Activated naive CD4-positive, alpha-beta T cell treated with anti-CD3 and anti-CD28 coated beads, Interleukin-2, amount 10 ng/mL, durations not matched to agents 7 days and 5 days (primary cell): ENCODE results near the gene IQCM.

ENCODE experiments used
- CTCF ChIA-PET: fragments of 350-600 bp; sonication (Branson Sonifier 250); formaldehyde crosslinking; loops from one replicate; lab custom pipeline; 2021; ENCODE audit warnings: antibody characterized with exemption; lab: Charles Lee
- DNase-seq: peaks from one replicate; pipeline ENCODE4 v3.0.0-alpha.2; 2020
- H3K27ac Mint-ChIP-seq: one replicate; pipeline ENCODE4 v1.8.0; 2021; ENCODE audit warnings: mild to moderate bottlenecking, moderate library complexity, mixed read lengths
- H3K27me3 Mint-ChIP-seq: one replicate; pipeline ENCODE4 v1.8.0; 2021; ENCODE audit warnings: mild to moderate bottlenecking, mixed read lengths
- H3K36me3 Mint-ChIP-seq: one replicate; pipeline ENCODE4 v1.8.0; 2021; ENCODE audit warnings: mixed read lengths
- H3K4me1 Mint-ChIP-seq: one replicate; pipeline ENCODE4 v1.8.0; 2021; ENCODE audit warnings: mixed read lengths
- H3K4me3 Mint-ChIP-seq: one replicate; pipeline ENCODE4 v1.8.0; 2021; ENCODE audit warnings: mild to moderate bottlenecking, moderate library complexity, mixed read lengths
- H3K9me3 Mint-ChIP-seq: one replicate; pipeline ENCODE4 v1.8.0; 2021; ENCODE audit warnings: mixed read lengths

The IQCM gene

DNA sequence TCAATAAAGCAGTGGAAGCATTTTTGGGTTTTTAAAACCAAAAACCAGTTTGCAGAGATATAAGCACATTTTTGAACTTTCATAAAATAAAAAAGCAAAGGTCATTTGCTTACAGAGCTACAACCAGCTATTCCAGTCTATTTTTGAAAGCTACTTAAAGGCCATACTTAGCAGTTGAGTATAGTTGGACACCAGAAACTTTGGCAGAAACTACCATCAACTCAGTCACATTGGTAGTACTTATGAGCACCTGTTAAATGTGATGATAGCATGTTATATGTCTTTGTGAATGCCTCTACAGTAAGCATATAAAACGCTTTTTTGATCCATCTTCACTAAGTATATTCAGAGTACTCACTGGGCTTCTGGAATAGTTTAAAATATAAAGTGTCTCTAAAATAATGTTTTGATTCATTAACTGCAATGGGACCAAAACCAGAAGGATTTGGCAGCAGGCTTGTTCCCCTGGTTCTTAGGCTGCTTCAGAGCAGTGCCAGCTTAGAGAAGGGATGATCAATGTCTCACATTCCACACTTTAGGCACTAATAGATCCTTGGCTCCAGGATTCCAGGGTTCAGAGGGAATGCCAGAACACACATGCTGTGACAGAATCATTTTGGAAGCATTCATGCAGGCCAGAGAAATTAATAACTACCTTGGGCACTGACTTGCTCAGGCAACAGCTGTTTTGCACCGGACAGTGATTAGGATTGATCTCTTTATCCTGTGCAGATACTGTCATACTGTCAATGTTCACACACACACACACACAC lies 103.9 kb downstream of the IQCM start:
- no peak for DNase-seq
- no peaks in the 10 kb centered on the region for H3K27me3 Mint-ChIP-seq
- no peaks in the 10 kb centered on the region for H3K36me3 Mint-ChIP-seq
- no peak overlapping the region for H3K27ac Mint-ChIP-seq
- peaks cover 4% of the 10 kb centered on the region for H3K9me3 Mint-ChIP-seq
- H3K4me3 Mint-ChIP-seq: no peak overlapping the region
- CTCF ChIA-PET: no interaction called here
- no peaks in the 10 kb centered on the region for H3K4me1 Mint-ChIP-seq

DNA sequence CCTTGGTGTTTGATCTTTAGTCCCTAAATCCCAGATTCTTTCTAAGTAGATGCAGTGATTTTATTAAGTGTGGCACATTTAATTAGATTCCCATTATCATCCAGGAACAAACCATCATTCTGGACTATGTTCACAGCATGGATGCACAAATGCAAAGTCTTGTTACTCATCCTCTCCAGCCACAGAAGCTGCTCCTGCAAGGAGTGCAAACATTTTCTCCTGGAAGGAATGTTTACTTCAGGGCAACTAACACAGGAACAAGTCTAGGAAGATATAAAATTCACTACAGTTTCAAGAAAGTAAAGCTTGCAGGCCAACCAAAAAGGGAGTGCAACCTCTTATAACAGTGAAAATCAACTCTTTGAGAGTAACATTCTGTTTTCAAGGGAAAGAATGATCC lies 106.0 kb downstream of the IQCM start:
- no peak overlapping the region for H3K4me3 Mint-ChIP-seq
- H3K4me1 Mint-ChIP-seq: no peaks in the 10 kb centered on the region
- no peaks in the 10 kb centered on the region for H3K9me3 Mint-ChIP-seq
- H3K36me3 Mint-ChIP-seq: no peaks in the 10 kb centered on the region
- no peak overlapping the region for H3K27ac Mint-ChIP-seq
- DNase-seq: no peak
- H3K27me3 Mint-ChIP-seq: no peaks in the 10 kb centered on the region
- CTCF ChIA-PET: no interaction called here

DNA sequence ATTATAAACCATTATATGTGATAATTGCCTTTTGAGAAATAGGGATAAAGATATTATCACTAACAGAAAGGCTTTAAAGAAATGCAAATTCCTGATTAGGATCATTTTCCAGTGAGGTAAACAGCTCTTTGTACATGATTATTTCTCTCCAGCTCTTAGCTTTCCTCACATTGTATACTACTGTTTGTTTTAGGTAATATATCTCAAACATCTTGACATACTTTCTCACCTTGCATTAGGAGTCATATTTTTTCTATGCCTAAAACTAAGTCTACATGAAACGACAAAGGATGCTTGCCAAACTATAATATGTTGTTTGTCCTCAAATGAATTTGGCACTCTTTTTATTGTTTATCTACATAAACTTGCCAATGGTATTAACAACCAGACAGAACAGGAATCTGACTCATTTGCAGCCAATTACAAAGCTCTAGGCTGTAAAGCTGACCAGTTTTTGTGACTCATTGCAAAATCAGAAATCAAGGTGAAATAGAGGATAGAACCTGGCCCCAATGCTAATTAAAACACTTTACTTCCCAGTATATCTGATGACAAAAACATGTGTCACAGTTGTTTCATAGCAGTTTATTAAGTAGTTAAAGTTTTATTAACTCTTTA lies 107.0 kb downstream of the IQCM start:
- Mint-ChIP-seq H3K27ac (no peak overlapping the region), H3K27me3 (no peaks in the 10 kb centered on the region), H3K4me1 (no peaks in the 10 kb centered on the region), H3K4me3 (no peak overlapping the region), H3K9me3 (no peaks in the 10 kb centered on the region), H3K36me3 (no peaks in the 10 kb centered on the region)
- DNase-seq: no peak
- CTCF ChIA-PET: no interaction called here

DNA sequence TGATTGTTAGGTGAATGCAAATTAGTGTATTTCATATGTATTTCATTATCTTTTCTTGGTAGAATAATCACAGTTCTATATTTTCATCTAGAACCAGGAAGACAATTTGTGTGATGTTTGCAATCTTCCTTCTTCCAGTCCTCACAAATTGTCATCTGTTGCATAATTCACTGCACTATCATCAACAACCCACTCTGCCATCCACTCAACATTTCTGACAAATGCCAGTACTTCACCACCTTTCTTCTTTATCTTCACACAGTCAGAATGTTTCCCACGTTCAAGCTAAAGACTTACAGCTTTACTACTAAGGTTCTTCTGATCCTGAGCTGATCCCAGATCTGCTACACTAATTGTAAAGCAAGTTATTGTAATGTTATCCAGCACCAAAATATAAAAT lies 107.8 kb downstream of the IQCM start:
- no peaks in the 10 kb centered on the region for H3K4me1 Mint-ChIP-seq
- CTCF ChIA-PET: no interaction called here
- H3K4me3 Mint-ChIP-seq: no peak overlapping the region
- H3K27me3 Mint-ChIP-seq: no peaks in the 10 kb centered on the region
- H3K9me3 Mint-ChIP-seq: no peaks in the 10 kb centered on the region
- no peaks in the 10 kb centered on the region for H3K36me3 Mint-ChIP-seq
- H3K27ac Mint-ChIP-seq: no peak overlapping the region
- no peak for DNase-seq

DNA sequence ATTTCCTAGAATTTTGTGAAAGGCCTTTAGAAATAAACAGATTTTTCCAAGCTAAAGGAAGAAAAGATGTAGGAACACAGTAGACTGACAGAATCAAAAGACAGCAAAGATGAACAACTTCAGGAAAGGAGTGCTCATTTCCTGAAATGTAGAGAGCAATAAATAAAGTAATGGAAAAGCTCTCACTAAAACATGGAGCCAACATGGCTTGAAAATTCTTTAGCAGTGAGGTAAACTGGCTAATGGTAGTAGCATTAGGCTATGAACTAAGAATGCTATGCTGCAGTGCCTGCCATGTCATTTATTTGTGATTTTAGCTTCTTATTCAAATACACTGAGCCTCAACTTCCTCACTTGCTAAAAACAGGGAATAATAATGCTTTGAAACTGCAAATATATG lies 108.7 kb downstream of the IQCM start:
- CTCF ChIA-PET: no interaction called here
- H3K9me3 Mint-ChIP-seq: no peaks in the 10 kb centered on the region
- H3K27ac Mint-ChIP-seq: no peak overlapping the region
- no peak overlapping the region for H3K4me3 Mint-ChIP-seq
- no peaks in the 10 kb centered on the region for H3K4me1 Mint-ChIP-seq
- no peaks in the 10 kb centered on the region for H3K27me3 Mint-ChIP-seq
- DNase-seq: no peak
- no peaks in the 10 kb centered on the region for H3K36me3 Mint-ChIP-seq

DNA sequence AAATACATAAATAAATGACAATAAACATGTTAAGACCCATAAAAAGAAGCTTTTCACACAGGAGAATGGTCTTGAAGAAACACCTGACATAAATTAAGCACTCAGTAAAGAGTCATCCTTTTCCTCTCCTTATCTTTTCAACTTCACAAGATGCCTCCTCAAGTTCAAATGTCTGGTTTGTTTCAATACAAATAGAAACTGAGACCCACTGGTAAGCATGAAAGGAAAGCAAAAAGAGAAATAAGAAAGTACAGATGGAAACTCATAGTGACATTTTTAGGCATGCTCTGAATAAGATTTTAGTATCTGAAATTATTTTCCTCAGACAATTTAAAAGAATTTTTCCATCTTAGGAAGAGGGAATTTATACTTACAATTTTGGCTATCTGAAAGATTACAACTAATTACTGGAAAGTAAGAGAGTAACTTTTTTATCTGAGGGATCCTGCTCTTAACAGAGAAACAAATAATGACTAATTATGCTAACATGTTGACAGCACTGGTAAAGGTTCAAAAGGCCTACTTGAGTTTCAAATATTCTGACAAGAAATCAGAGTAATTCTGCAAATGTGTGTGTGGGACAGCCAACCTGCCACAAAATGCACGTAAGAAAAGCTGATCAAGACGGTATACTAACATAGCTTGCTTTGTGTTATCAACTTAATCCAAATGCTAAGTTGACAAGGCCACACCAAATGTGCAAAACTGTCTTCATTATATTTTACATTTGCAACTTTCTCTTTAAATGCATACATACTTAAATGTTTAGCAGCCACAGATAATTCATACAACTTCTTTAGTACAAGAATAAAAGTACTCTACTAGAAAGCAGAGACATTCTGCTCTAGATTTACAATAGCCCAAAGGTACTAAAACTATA lies 113.0 kb downstream of the IQCM start:
- Mint-ChIP-seq H3K4me3 (no peak overlapping the region), H3K4me1 (no peaks in the 10 kb centered on the region), H3K36me3 (no peaks in the 10 kb centered on the region), H3K27me3 (no peaks in the 10 kb centered on the region), H3K27ac (no peak overlapping the region), H3K9me3 (no peaks in the 10 kb centered on the region)
- DNase-seq: no peak
- CTCF ChIA-PET: no interaction called here

DNA sequence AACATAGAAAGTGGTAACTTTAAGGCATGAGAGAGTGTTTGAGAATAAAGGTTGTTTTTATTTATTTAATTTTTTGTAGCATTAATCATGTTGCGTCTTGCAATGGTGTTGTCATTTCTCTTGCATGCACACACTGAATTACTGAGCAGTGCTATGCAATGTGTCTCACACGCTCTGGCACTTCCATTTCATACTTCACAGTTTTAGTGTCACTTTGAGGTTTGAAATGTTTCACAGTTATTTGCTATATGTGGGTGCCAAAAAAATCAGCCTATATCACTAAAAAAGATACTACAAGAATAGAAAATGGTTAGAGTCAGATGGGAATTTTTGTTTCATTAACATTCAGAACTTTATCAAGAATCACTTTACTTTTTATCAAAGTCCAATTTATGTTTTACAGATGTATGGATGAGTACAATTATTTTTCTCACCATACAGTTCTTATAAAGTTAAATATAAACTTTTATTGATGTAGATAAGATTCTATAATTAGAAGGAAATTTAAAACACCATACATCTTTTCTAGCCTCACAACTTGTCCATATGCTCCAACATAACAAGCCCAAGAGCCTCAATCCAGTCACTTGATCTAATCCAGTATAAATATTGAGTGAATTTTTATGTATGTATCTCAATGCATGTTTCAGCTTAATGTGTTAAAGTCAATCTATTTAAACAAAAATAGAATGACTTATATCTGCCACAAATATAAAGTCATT lies 114.0 kb downstream of the IQCM start:
- no peaks in the 10 kb centered on the region for H3K36me3 Mint-ChIP-seq
- H3K4me3 Mint-ChIP-seq: no peak overlapping the region
- H3K9me3 Mint-ChIP-seq: no peaks in the 10 kb centered on the region
- H3K4me1 Mint-ChIP-seq: no peaks in the 10 kb centered on the region
- no peak overlapping the region for H3K27ac Mint-ChIP-seq
- H3K27me3 Mint-ChIP-seq: no peaks in the 10 kb centered on the region
- no peak for DNase-seq
- CTCF ChIA-PET: no interaction called here

DNA sequence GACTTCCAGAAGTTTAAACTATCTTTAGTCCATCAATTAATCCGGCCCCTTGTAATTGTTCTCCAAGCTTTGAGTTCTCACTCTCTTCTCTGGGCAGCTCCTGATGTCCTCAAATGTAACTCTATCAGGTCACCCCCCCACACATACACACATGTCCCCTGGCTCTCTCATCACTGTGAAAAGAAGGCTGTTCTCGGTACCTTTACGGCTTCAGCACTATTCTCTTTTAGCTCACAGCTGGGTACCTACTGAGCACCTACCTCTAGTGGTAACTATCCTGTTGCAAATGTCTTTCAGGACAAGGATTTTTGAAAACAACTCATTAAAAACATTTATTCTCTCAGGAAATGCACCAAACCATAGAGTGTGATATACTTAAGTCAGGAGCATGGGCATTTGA lies 115.4 kb downstream of the IQCM start:
- Mint-ChIP-seq H3K4me1 (no peaks in the 10 kb centered on the region), H3K27me3 (no peaks in the 10 kb centered on the region), H3K27ac (no peak overlapping the region), H3K36me3 (no peaks in the 10 kb centered on the region), H3K4me3 (no peak overlapping the region), H3K9me3 (no peaks in the 10 kb centered on the region)
- DNase-seq: no peak
- CTCF ChIA-PET: interaction anchor here (0.9 kb wide), 1 partner anchor 65 kb away, joined by 5 read pairs; no protein-coding TSS in a partner anchor

DNA sequence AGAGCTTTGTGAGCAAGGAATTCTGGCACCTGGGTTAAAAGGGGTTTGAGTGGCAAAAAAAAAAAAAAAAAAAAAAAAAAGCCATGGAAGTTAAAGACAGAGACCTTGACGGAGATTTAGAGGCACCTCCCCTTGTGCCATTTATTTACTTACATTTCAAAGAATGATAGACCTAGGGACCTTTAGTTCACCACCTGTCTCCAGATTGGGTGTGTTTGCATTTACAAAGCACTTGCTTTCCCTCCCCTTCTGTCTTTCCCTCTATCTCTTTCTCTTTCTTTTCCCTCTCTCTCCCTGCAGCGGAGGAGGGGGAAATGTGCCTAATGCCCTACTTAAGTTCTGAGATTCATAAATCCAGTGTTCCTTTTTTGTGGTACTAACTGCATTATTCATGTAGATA lies 116.0 kb downstream of the IQCM start:
- H3K4me3 Mint-ChIP-seq: no peak overlapping the region
- no peaks in the 10 kb centered on the region for H3K4me1 Mint-ChIP-seq
- no peaks in the 10 kb centered on the region for H3K27me3 Mint-ChIP-seq
- H3K36me3 Mint-ChIP-seq: no peaks in the 10 kb centered on the region
- no peak for DNase-seq
- H3K9me3 Mint-ChIP-seq: no peaks in the 10 kb centered on the region
- CTCF ChIA-PET: interaction anchor here (0.9 kb wide), 1 partner anchor 66 kb away, joined by 5 read pairs; no protein-coding TSS in a partner anchor
- H3K27ac Mint-ChIP-seq: no peak overlapping the region

DNA sequence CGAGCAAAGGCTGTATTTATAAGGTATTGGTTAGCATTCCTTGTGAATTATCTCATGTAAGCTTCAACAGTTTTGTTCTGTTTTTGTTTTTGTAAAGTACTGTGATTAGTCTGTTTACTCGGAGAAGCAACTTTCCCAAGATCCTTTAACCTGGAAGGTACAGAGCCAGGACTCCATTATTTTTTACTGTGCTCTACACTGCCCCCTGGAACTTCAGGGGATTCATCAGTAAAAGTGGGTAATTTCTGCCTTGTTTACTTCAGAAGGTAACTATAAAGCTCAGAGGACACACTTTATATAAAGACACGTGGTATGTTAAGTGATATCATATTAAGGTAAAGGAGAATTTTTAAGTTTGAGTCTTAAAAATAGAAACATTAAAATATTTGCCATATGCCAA lies 124.9 kb downstream of the IQCM start:
- no peak for DNase-seq
- H3K9me3 Mint-ChIP-seq: peaks cover 9% of the 10 kb centered on the region
- H3K27ac Mint-ChIP-seq: no peak overlapping the region
- no peaks in the 10 kb centered on the region for H3K27me3 Mint-ChIP-seq
- H3K36me3 Mint-ChIP-seq: no peaks in the 10 kb centered on the region
- H3K4me1 Mint-ChIP-seq: no peaks in the 10 kb centered on the region
- CTCF ChIA-PET: no interaction called here
- H3K4me3 Mint-ChIP-seq: no peak overlapping the region

DNA sequence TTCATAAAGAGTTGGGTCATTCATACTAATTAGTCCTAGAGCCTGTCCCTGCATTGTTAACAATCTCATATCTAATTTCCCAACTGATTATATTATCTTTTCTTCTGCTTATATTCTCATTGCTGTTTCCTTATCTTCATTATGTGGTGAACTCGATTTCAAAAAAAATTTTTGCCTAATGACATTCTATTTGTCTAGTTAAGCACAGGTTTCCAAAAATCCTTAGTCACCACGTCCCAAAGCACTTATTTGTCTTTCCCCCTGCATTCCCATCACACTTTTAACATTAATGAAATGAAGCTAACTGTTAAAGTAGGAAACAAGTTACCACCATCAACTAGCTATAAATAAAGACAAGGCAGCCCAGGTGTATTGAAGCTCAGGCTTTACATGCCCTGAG lies 131.1 kb downstream of the IQCM start:
- Mint-ChIP-seq H3K36me3 (no peaks in the 10 kb centered on the region), H3K27ac (no peak overlapping the region), H3K4me3 (no peak overlapping the region), H3K9me3 (peaks cover 7% of the 10 kb centered on the region), H3K4me1 (no peaks in the 10 kb centered on the region), H3K27me3 (no peaks in the 10 kb centered on the region)
- DNase-seq: no peak
- CTCF ChIA-PET: no interaction called here

DNA sequence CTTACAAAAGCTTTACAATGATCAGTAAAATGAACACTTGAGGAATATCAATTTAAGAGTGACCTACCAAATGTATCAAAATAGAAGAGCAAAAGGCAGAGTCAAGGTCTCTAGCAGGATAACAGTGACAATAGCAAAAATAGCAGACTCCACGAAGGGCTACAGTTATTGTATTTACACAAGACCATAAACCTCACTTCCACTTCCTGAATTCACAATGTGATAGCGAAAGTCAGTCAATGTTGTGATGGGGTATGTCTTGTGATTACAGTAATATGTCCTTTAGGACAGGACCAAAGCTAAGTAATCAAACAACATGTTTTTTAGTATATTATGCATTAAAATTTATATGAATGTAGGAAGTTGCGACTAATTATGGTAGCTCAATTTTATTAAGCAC lies 139.6 kb downstream of the IQCM start:
- H3K27me3 Mint-ChIP-seq: no peaks in the 10 kb centered on the region
- H3K27ac Mint-ChIP-seq: no peak overlapping the region
- CTCF ChIA-PET: no interaction called here
- H3K4me1 Mint-ChIP-seq: no peaks in the 10 kb centered on the region
- peaks cover 17% of the 10 kb centered on the region for H3K9me3 Mint-ChIP-seq
- H3K36me3 Mint-ChIP-seq: no peaks in the 10 kb centered on the region
- no peak overlapping the region for H3K4me3 Mint-ChIP-seq
- DNase-seq: no peak

DNA sequence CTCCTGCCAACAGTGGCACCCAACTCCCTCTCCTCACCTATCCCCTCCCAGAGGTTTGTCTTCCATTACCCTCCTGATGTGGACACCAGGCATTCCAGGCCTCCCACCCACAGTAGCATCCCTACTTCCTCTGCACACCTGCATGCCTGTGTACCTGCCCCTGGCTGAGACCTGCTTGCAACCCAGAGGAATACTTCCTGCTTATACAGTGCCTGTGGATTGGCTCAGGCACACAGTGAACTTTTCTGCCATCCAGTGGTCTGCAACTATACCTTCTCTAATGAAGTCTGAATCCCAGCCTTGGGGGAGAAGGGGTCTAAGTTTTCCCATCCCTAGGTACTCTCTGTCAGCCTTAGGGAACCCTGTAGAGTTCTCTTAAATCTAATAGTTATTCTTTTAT lies 169.9 kb downstream of the IQCM start:
- H3K27me3 Mint-ChIP-seq: no peaks in the 10 kb centered on the region
- DNase-seq: no peak
- H3K4me3 Mint-ChIP-seq: no peak overlapping the region
- peaks cover 3% of the 10 kb centered on the region for H3K9me3 Mint-ChIP-seq
- CTCF ChIA-PET: no interaction called here
- H3K4me1 Mint-ChIP-seq: no peaks in the 10 kb centered on the region
- no peak overlapping the region for H3K27ac Mint-ChIP-seq
- H3K36me3 Mint-ChIP-seq: no peaks in the 10 kb centered on the region

DNA sequence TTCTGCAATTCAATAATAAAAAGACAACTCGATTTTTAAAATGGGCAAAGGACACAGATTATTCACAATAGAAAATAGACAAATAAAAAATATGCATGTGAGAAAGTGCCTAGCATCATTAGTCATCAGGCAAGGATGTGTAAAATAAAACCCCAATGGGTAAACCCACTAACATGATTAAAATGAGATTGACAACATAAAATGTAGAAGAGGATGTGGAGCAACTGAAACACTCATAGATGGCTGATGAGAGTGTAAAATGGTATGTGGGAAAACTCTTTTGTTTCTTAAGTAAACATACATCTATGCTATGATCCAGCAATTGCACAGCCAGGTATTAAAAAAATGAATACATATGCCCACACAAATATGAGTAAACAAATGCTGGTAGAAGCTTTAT lies 177.6 kb downstream of the IQCM start:
- DNase-seq: no peak
- no peak overlapping the region for H3K27ac Mint-ChIP-seq
- no peaks in the 10 kb centered on the region for H3K27me3 Mint-ChIP-seq
- no peak overlapping the region for H3K4me3 Mint-ChIP-seq
- H3K36me3 Mint-ChIP-seq: no peaks in the 10 kb centered on the region
- CTCF ChIA-PET: no interaction called here
- no peaks in the 10 kb centered on the region for H3K4me1 Mint-ChIP-seq
- peaks cover 4% of the 10 kb centered on the region for H3K9me3 Mint-ChIP-seq
